Measurements from ENCODE around the gene BRCA1.

Gene BRCA1

GRCh38 chr17:43024407-43025289 is 100.5 kb downstream of the BRCA1 start, which contains the start of gene RND2:
TSS of gene RND2 (plus strand) at chr17:43025231. CDS start at chr17:43025348, 117 bp downstream.
- peak; percentile 86 for FAIRE-seq

- FAIRE-seq: no peak
Measured at GRCh38 chr17:43021741-43022512, 103.2 kb downstream of the BRCA1 start, which contains the start of gene VAT1. TSS of gene VAT1 (minus strand) at chr17:43022385. CDS start at chr17:43022322, 63 bp downstream.

GRCh38 chr17:43020789-43021740 is 104.1 kb downstream of the BRCA1 start:
- FAIRE-seq: no peak

- FAIRE-seq: no peak
Measured at GRCh38 chr17:43020030-43020621, 105.0 kb downstream of the BRCA1 start.

GRCh38 chr17:43019418-43019817 is 105.7 kb downstream of the BRCA1 start:
- no peak for FAIRE-seq

- no peak for FAIRE-seq
Measured at GRCh38 chr17:43018932-43019331, 106.2 kb downstream of the BRCA1 start.

- FAIRE-seq: no peak
Measured at GRCh38 chr17:43018008-43018853, 106.9 kb downstream of the BRCA1 start.

- FAIRE-seq: no peak
Measured at GRCh38 chr17:43016216-43016615, 108.9 kb downstream of the BRCA1 start.

GRCh38 chr17:43015579-43015978 is 109.6 kb downstream of the BRCA1 start:
- FAIRE-seq: no peak

GRCh38 chr17:43014649-43015542 is 110.3 kb downstream of the BRCA1 start:
- no peak for FAIRE-seq

- no peak for FAIRE-seq
Measured at GRCh38 chr17:43014020-43014648, 111.0 kb downstream of the BRCA1 start.

GRCh38 chr17:43013296-43013695 is 111.9 kb downstream of the BRCA1 start:
- no peak for FAIRE-seq

GRCh38 chr17:43011728-43012472 is 113.3 kb downstream of the BRCA1 start:
- FAIRE-seq: no peak

- FAIRE-seq: no peak
Measured at GRCh38 chr17:43010667-43011308, 114.4 kb downstream of the BRCA1 start.

- no peak for FAIRE-seq
Measured at GRCh38 chr17:43006639-43007551, 118.3 kb downstream of the BRCA1 start, which contains the start of gene IFI35. TSS of gene IFI35 (plus strand) at chr17:43006784. CDS start at chr17:43006948, 164 bp downstream.

- no peak for FAIRE-seq
Measured at GRCh38 chr17:43003542-43004172, 121.5 kb downstream of the BRCA1 start.

Measured in A204.1 (cell line).